K562 (cell line): ENCODE measurements around the gene VWF.
A peak's percentile ranks its signal among the peaks of the same experiment; 100 is the strongest.

Source experiments
- NFIC ChIP-seq: fragments of 450-650 bp; IDR thresholded peaks from 2 replicates; pipeline ENCODE4 v1.6.1; 2017; ENCODE audit warnings: mild to moderate bottlenecking, inconsistent platforms
- RAD21 ChIP-seq, 2 experiments: fragments of 250-450 bp in 1 of 2; fragments of 450-650 bp in 1 of 2; sonication (Bioruptor Pico) in 1 of 2; formaldehyde crosslinking in 1 of 2; IDR thresholded peaks in 1 of 2; conservative IDR thresholded peaks in 1 of 2; 2 replicates each; pipeline versions ENCODE4 v1.4.0 to v1.8.0; 2020 to 2022; ENCODE audit warnings: mild to moderate bottlenecking in 2 of 2, moderate library complexity in 1 of 2
- TCF7L2 ChIP-seq: fragments of 150-350 bp; IDR thresholded peaks from 2 replicates; pipeline ENCODE4 v1.6.1; 2016; ENCODE audit warnings: low read depth, mild to moderate bottlenecking, low read length, moderate library complexity
- TF ChIP-seq, protein P1 (sequence below): sonication (generic); formaldehyde crosslinking; IDR thresholded peaks from 2 replicates; pipeline ENCODE4 v1.8.0; 2022; ENCODE audit warnings: mild to moderate bottlenecking, missing genetic modification reagents, borderline replicate concordance
- TF ChIP-seq, protein P2 (sequence below), 2 experiments: fragments of 450-650 bp; formaldehyde crosslinking in 1 of 2; IDR thresholded peaks; 2 replicates each; pipeline versions ENCODE4 v1.4.0 to v1.6.1; 2014 to 2020; ENCODE audit warnings: mild to moderate bottlenecking in 2 of 2, borderline replicate concordance in 1 of 2, low read depth in 1 of 2

DNA sequence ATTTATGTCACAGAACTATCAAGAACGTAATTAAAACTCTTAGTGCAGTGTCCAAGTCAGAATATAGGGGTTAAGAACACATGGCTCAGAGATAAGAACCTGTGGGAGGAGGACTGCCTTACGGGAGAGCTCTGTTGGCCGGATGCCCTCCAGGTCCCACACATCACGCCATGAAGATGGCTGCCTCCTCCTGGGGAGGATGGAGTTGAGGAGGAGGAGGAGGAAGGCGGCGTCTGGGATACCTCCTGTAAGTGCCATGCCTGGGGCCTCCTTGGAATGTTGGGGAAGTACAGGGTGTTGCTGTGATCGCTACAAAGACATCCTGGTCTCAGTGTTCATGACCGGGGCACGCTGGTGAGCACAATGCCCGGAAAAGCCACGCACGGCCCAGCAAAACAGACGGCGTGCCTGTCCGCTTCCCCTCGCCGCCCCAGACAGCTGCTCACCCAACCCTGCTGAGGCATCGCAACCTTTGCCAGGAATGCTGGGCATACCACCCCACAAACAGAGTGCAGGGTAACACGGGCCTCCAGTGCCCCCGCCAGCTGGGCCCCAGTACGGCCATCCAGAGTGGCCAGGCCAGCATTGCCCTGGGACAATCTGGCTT is 47.0 kb upstream of the VWF start:
- TF ChIP-seq, protein P1, sequence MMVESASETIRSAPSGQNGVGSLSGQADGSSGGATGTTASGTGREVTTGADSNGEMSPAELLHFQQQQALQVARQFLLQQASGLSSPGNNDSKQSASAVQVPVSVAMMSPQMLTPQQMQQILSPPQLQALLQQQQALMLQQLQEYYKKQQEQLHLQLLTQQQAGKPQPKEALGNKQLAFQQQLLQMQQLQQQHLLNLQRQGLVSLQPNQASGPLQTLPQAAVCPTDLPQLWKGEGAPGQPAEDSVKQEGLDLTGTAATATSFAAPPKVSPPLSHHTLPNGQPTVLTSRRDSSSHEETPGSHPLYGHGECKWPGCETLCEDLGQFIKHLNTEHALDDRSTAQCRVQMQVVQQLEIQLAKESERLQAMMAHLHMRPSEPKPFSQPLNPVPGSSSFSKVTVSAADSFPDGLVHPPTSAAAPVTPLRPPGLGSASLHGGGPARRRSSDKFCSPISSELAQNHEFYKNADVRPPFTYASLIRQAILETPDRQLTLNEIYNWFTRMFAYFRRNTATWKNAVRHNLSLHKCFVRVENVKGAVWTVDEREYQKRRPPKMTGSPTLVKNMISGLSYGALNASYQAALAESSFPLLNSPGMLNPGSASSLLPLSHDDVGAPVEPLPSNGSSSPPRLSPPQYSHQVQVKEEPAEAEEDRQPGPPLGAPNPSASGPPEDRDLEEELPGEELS (CRISPR knock-in tag): no peak
- TF ChIP-seq TCF7L2 (no peak), RAD21 (CRISPR knock-in tag; conservative IDR thresholded peaks at IDR 0.05 in 1 of 2, IDR thresholded peaks at IDR 0.05 in 1 of 2) (no peak), NFIC (peak; percentile 54)
- TF ChIP-seq, protein P2, sequence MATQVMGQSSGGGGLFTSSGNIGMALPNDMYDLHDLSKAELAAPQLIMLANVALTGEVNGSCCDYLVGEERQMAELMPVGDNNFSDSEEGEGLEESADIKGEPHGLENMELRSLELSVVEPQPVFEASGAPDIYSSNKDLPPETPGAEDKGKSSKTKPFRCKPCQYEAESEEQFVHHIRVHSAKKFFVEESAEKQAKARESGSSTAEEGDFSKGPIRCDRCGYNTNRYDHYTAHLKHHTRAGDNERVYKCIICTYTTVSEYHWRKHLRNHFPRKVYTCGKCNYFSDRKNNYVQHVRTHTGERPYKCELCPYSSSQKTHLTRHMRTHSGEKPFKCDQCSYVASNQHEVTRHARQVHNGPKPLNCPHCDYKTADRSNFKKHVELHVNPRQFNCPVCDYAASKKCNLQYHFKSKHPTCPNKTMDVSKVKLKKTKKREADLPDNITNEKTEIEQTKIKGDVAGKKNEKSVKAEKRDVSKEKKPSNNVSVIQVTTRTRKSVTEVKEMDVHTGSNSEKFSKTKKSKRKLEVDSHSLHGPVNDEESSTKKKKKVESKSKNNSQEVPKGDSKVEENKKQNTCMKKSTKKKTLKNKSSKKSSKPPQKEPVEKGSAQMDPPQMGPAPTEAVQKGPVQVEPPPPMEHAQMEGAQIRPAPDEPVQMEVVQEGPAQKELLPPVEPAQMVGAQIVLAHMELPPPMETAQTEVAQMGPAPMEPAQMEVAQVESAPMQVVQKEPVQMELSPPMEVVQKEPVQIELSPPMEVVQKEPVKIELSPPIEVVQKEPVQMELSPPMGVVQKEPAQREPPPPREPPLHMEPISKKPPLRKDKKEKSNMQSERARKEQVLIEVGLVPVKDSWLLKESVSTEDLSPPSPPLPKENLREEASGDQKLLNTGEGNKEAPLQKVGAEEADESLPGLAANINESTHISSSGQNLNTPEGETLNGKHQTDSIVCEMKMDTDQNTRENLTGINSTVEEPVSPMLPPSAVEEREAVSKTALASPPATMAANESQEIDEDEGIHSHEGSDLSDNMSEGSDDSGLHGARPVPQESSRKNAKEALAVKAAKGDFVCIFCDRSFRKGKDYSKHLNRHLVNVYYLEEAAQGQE (IDR thresholded peaks at IDR 0.05; ENCODE audit: borderline replicate concordance): no peak
- TF ChIP-seq, protein P2 (CRISPR knock-in tag; IDR thresholded peaks at IDR 0.05; ENCODE audit: low read depth): no peak
